PC-3 (cell line): Measurements from ENCODE around the gene UNCX. TPM values are rescaled to one million over a fixed set of nuclear protein-coding genes. Genes with fewer than 3 reads are reported as not detected.

Experiments used
- ATAC-seq: fragments of 200-7000 bp; cut with Tn5 transposase; 2 replicates; pipeline ENCODE4 v1.9.1; 2020; ENCODE audit warnings: mild to moderate bottlenecking, moderate library complexity
- BruUV-seq: library from RNA; stranded (reverse); fragments of 400-500 nt; replicated peaks from 2 replicates; lab custom pipeline; 2021; lab: Mats Ljungman, UMichigan
- CTCF ChIA-PET: fragments of 300-600 bp; sonication (Branson Sonifier 250); formaldehyde crosslinking; loops from one replicate; lab custom pipeline; 2022; ENCODE audit warnings: antibody characterized with exemption; lab: Charles Lee
- POLR2A ChIA-PET: fragments of 300-600 bp; sonication (Branson Sonifier 250); formaldehyde crosslinking; loops from one replicate; lab custom pipeline; 2022; ENCODE audit warnings: antibody characterized with exemption; ENCODE audit not compliant: unreplicated experiment; lab: Charles Lee
- DNase-seq: peaks from one replicate; pipeline ENCODE4 v3.0.0-alpha.2; 2015
- H2AFZ ChIP-seq: fragments of 300-600 bp; sonication (generic); 2 replicates; pipeline ENCODE4 v1.6.0; 2016; ENCODE audit warnings: antibody characterized with exemption, low read length
- H3F3A ChIP-seq: fragments of 300-600 bp; sonication (generic); one replicate; pipeline ENCODE4 v1.6.0; 2017; ENCODE audit warnings: antibody characterized with exemption, low read length, control low read depth, mild to moderate bottlenecking; ENCODE audit not compliant: unreplicated experiment
- H3K27ac ChIP-seq: fragments of 300-600 bp; sonication (generic); 2 replicates; pipeline ENCODE4 v1.5.1; 2016; ENCODE audit warnings: mild to moderate bottlenecking, low read length
- H3K27me3 ChIP-seq: fragments of 300-600 bp; sonication (generic); 2 replicates; pipeline ENCODE4 v1.6.1; 2016; ENCODE audit warnings: low read length, mixed read lengths
- H3K36me3 ChIP-seq: fragments of 300-600 bp; sonication (generic); 2 replicates; pipeline ENCODE4 v1.6.1; 2016; ENCODE audit warnings: low read depth, mixed run types, low read length, mixed read lengths
- H3K4me1 ChIP-seq: fragments of 300-600 bp; sonication (generic); 2 replicates; pipeline ENCODE4 v1.5.1; 2016; ENCODE audit warnings: low read length; ENCODE audit not compliant: insufficient read depth
- H3K4me2 ChIP-seq: fragments of 300-600 bp; sonication (generic); 2 replicates; pipeline ENCODE4 v1.6.0; 2016; ENCODE audit warnings: low read length
- H3K4me3 ChIP-seq: fragments of 300-600 bp; sonication (generic); 2 replicates; pipeline ENCODE4 v1.5.1; 2016; ENCODE audit warnings: mild to moderate bottlenecking, low read length, mixed read lengths
- H3K79me2 ChIP-seq: fragments of 300-600 bp; sonication (generic); 2 replicates; pipeline ENCODE4 v1.6.1; 2017; ENCODE audit warnings: low read length, mixed read lengths
- H3K9ac ChIP-seq: fragments of 300-600 bp; sonication (generic); 2 replicates; pipeline ENCODE4 v1.6.0; 2016; ENCODE audit warnings: mild to moderate bottlenecking, low read length
- H3K9me2 ChIP-seq: fragments of 300-600 bp; sonication (generic); replicated peaks from 2 replicates; pipeline ENCODE4 v1.6.1; 2016; ENCODE audit warnings: mixed run types, low read length, mixed read lengths
- H3K9me3 ChIP-seq: fragments of 300-600 bp; sonication (generic); 2 replicates; pipeline ENCODE4 v1.6.1; 2016; ENCODE audit warnings: low read length, mixed read lengths
- H4K20me1 ChIP-seq: fragments of 300-600 bp; sonication (generic); 2 replicates; pipeline ENCODE4 v1.6.1; 2016; ENCODE audit warnings: low read length, mixed read lengths
- CTCF ChIP-seq: fragments of 300-600 bp; sonication (generic); conservative IDR thresholded peaks from 2 replicates; pipeline ENCODE4 v1.5.1; 2017; ENCODE audit warnings: antibody characterized with exemption, low read depth, mild to moderate bottlenecking, low read length
- EZH2 ChIP-seq: fragments of 300-600 bp; sonication (generic); IDR thresholded peaks from one replicate; pipeline ENCODE4 v1.6.1; 2017; ENCODE audit warnings: antibody characterized with exemption, mild to moderate bottlenecking, low read length; ENCODE audit not compliant: unreplicated experiment
- EZH2phosphoT487 ChIP-seq: fragments of 300-600 bp; sonication (generic); IDR thresholded peaks from 2 replicates; pipeline ENCODE4 v1.6.1; 2018; ENCODE audit warnings: mild to moderate bottlenecking, antibody characterized with exemption, low read length, borderline replicate concordance
- intact Hi-C: fragments of 100-400 bp; cut with micrococcal nuclease; formaldehyde crosslinking; loops from 2 replicates; pipeline ENCODE4 v1.9.0; 2023
- total RNA-seq: library from RNA; depleted of rRNA; stranded (reverse); fragments of >200 nt; gene quantifications from 2 replicates; pipeline ENCODE4 v1.2.3, GENCODE V29; 2014

UNCX gene
- total RNA-seq, 1 experiment from 2014 or later, result not detected

GRCh38 chr7:1267016-1267900 lies 34.6 kb downstream of the UNCX start:
- DNase-seq (no peak), ATAC-seq (no peak)
- Histone ChIP-seq H3K9ac (no peak overlapping the region), H3K27me3 (peaks cover 85% of the 10 kb centered on the region), H3K4me1 (peaks cover 6% of the 10 kb centered on the region; the same call in 1 of the 2 replicates), H3K9me2 (no peaks in the 10 kb centered on the region), H3K36me3 (no peaks in the 10 kb centered on the region), H2AFZ (no peak overlapping the region), H3K9me3 (no peaks in the 10 kb centered on the region), H4K20me1 (no peaks in the 10 kb centered on the region), H3K4me3 (no peak overlapping the region), H3K4me2 (no peak overlapping the region), H3K79me2 (no peaks in the 10 kb centered on the region), H3K27ac (no peak overlapping the region), H3F3A (no peaks in the 10 kb centered on the region)
- no TSS peak for BruUV-seq
- no peak for TF ChIP-seq CTCF
- TF ChIP-seq EZH2, result no peak
- no peak for TF ChIP-seq EZH2phosphoT487
- ChIA-PET POLR2A (interaction anchor here (0.6 kb wide), 1 partner anchor 157 kb away, joined by 6 read pairs; no protein-coding TSS in a partner anchor), CTCF (no interaction called here)
- intact Hi-C loops, result no loop called here

GRCh38 chr7:1268076-1268815 lies 35.6 kb downstream of the UNCX start:
- Histone ChIP-seq H3K79me2 (no peaks in the 10 kb centered on the region), H3K36me3 (no peaks in the 10 kb centered on the region), H3K27ac (no peak overlapping the region), H3K4me1 (peaks cover 6% of the 10 kb centered on the region; the same call in 1 of the 2 replicates), H2AFZ (no peak overlapping the region), H3K27me3 (peaks cover 75% of the 10 kb centered on the region), H3F3A (no peaks in the 10 kb centered on the region), H3K9me3 (no peaks in the 10 kb centered on the region), H3K9ac (no peak overlapping the region), H3K4me2 (no peak overlapping the region), H3K4me3 (no peak overlapping the region), H3K9me2 (no peaks in the 10 kb centered on the region), H4K20me1 (no peaks in the 10 kb centered on the region)
- ATAC-seq (no peak), DNase-seq (no peak)
- intact Hi-C loops, result no loop called here
- TF ChIP-seq EZH2phosphoT487 (no peak), EZH2 (no peak), CTCF (no peak)
- ChIA-PET CTCF (no interaction called here), POLR2A (interaction anchor here (0.6 kb wide), 1 partner anchor 156 kb away, joined by 6 read pairs; no protein-coding TSS in a partner anchor)
- BruUV-seq, result no TSS peak
